Mesendoderm (in vitro differentiated cells): Measurements from ENCODE around the gene KNSTRN.

Experiments used
- DNase-seq: peaks from one replicate; pipeline ENCODE4 v3.0.0; 2013
- H2AK5ac ChIP-seq: 2 replicates; pipeline ENCODE4 v1.6.1; 2013; ENCODE audit warnings: low read length, inconsistent platforms
- H2BK120ac ChIP-seq: 2 replicates; pipeline ENCODE4 v1.6.1; 2013; ENCODE audit warnings: low read depth, mild to moderate bottlenecking, low read length, moderate library complexity, mixed read lengths
- H2BK15ac ChIP-seq: replicated peaks from 2 replicates; pipeline ENCODE4 v1.6.1; 2013; ENCODE audit warnings: low read depth, mild to moderate bottlenecking, moderate library complexity
- H2BK5ac ChIP-seq: 2 replicates; pipeline ENCODE4 v1.6.1; 2013; ENCODE audit warnings: low read length, inconsistent platforms
- H3K18ac ChIP-seq: 2 replicates; pipeline ENCODE4 v1.6.1; 2013; ENCODE audit warnings: mild to moderate bottlenecking, low read length, mixed read lengths
- H3K23ac ChIP-seq: one replicate; pipeline ENCODE4 v1.6.1; 2013; ENCODE audit warnings: low read length
- H3K27ac ChIP-seq: 2 replicates; pipeline ENCODE4 v1.5.1; 2013; ENCODE audit warnings: low read depth, mild to moderate bottlenecking, inconsistent platforms, low read length, moderate library complexity
- H3K27me3 ChIP-seq: 2 replicates; pipeline ENCODE4 v1.6.1; 2013; ENCODE audit warnings: low read length, control low read depth, mild to moderate bottlenecking, inconsistent platforms; ENCODE audit not compliant: insufficient read depth, poor library complexity
- H3K36me3 ChIP-seq: 2 replicates; pipeline ENCODE4 v1.6.1; 2013; ENCODE audit warnings: low read length, inconsistent platforms; ENCODE audit not compliant: control insufficient read depth, insufficient read depth
- H3K4ac ChIP-seq: one replicate; pipeline ENCODE4 v1.6.1; 2013; ENCODE audit warnings: low read depth, mild to moderate bottlenecking, low read length, moderate library complexity
- H3K4me1 ChIP-seq: 2 replicates; pipeline ENCODE4 v1.6.1; 2013; ENCODE audit warnings: low read depth, low read length, inconsistent platforms; ENCODE audit not compliant: control insufficient read depth
- H3K4me2 ChIP-seq: 2 replicates; pipeline ENCODE4 v1.6.1; 2013; ENCODE audit warnings: low read length
- H3K4me3 ChIP-seq: 2 replicates; pipeline ENCODE4 v1.5.1; 2013; ENCODE audit warnings: mild to moderate bottlenecking, low read length
- H3K56ac ChIP-seq: one replicate; pipeline ENCODE4 v1.6.1; 2013; ENCODE audit warnings: low read length
- H3K79me1 ChIP-seq: 2 replicates; pipeline ENCODE4 v1.6.1; 2013; ENCODE audit warnings: low read length, inconsistent platforms
- H3K79me2 ChIP-seq: 2 replicates; pipeline ENCODE4 v1.6.1; 2013; ENCODE audit warnings: mild to moderate bottlenecking, low read length; ENCODE audit not compliant: control insufficient read depth, insufficient read depth
- H3K9ac ChIP-seq: 2 replicates; pipeline ENCODE4 v1.6.1; 2013; ENCODE audit warnings: low read length, inconsistent platforms
- H4K5ac ChIP-seq: one replicate; pipeline ENCODE4 v1.6.1; 2013; ENCODE audit warnings: low read length
- H4K8ac ChIP-seq: one replicate; pipeline ENCODE4 v1.6.1; 2013; ENCODE audit warnings: low read depth, mild to moderate bottlenecking, control low read depth, low read length, moderate library complexity
- WGBS: extraction: QIAGEN DNeasy Blood & Tissue Kit; methylation state at CpG from one replicate; pipeline ENCODE4 v1.1.7; 2013; ENCODE audit warnings: low lambda C conversion rate, missing lambda C conversion rate; ENCODE audit not compliant: insufficient coverage; ENCODE audit errors: extremely low coverage; 5-methylcytosine and 5-hydroxymethylcytosine counted together

Gene KNSTRN

GRCh38 chr15:40336744-40337122 lies 45.8 kb upstream of the KNSTRN start:
- no peak overlapping the region for H4K8ac ChIP-seq
- DNase-seq, result no peak
- no CpG with 5 or more reads among the region's 5 CpGs for WGBS
- H3K4me2 ChIP-seq, result no peak overlapping the region
- H3K18ac ChIP-seq, result no peak overlapping the region
- H2BK5ac ChIP-seq, result no peak overlapping the region
- no peak overlapping the region for H3K56ac ChIP-seq
- H3K23ac ChIP-seq, result no peak overlapping the region
- H3K4me1 ChIP-seq, result no peaks in the 10 kb centered on the region
- H2AK5ac ChIP-seq, result no peak overlapping the region
- no peak overlapping the region for H2BK15ac ChIP-seq
- H3K4me3 ChIP-seq, result no peak overlapping the region
- H3K79me2 ChIP-seq, result no peaks in the 10 kb centered on the region
- no peak overlapping the region for H3K27ac ChIP-seq
- H3K36me3 ChIP-seq, result no peaks in the 10 kb centered on the region
- H3K9ac ChIP-seq, result no peak overlapping the region
- H2BK120ac ChIP-seq, result no peak overlapping the region
- H3K27me3 ChIP-seq, result no peaks in the 10 kb centered on the region
- no peak overlapping the region for H4K5ac ChIP-seq
- H3K79me1 ChIP-seq, result no peaks in the 10 kb centered on the region
- H3K4ac ChIP-seq, result no peak overlapping the region

- H3K23ac ChIP-seq, result no peak overlapping the region
- H3K4ac ChIP-seq, result no peak overlapping the region
- H2AK5ac ChIP-seq, result no peak overlapping the region
- no peak overlapping the region for H2BK15ac ChIP-seq
- H3K4me2 ChIP-seq, result no peak overlapping the region
- H4K8ac ChIP-seq, result no peak overlapping the region
- DNase-seq, result no peak
- H3K27me3 ChIP-seq, result no peaks in the 10 kb centered on the region
- no peaks in the 10 kb centered on the region for H3K79me1 ChIP-seq
- H3K9ac ChIP-seq, result no peak overlapping the region
- H2BK5ac ChIP-seq, result no peak overlapping the region
- H3K18ac ChIP-seq, result peak overlapping the region; percentile 10
- H4K5ac ChIP-seq, result no peak overlapping the region
- H3K79me2 ChIP-seq, result no peaks in the 10 kb centered on the region
- no peak overlapping the region for H3K27ac ChIP-seq
- WGBS, result no CpG with 5 or more reads among the region's 19 CpGs
- H3K4me3 ChIP-seq, result no peak overlapping the region
- H3K56ac ChIP-seq, result peak overlapping the region; percentile 75
- no peaks in the 10 kb centered on the region for H3K36me3 ChIP-seq
- H2BK120ac ChIP-seq, result no peak overlapping the region
- H3K4me1 ChIP-seq, result no peaks in the 10 kb centered on the region
Measured at GRCh38 chr15:40337597-40337996, 44.9 kb upstream of the KNSTRN start.

GRCh38 chr15:40338041-40338657 lies 44.4 kb upstream of the KNSTRN start:
- H3K4me3 ChIP-seq, result no peak overlapping the region
- WGBS, result no CpG with 5 or more reads among the region's 11 CpGs
- H3K18ac ChIP-seq, result no peak overlapping the region
- no peaks in the 10 kb centered on the region for H3K36me3 ChIP-seq
- H3K4me2 ChIP-seq, result no peak overlapping the region
- no peak overlapping the region for H2BK5ac ChIP-seq
- no peaks in the 10 kb centered on the region for H3K79me1 ChIP-seq
- H3K4ac ChIP-seq, result no peak overlapping the region
- no peak overlapping the region for H2BK15ac ChIP-seq
- no peak overlapping the region for H3K9ac ChIP-seq
- H3K23ac ChIP-seq, result no peak overlapping the region
- H3K27ac ChIP-seq, result no peak overlapping the region
- no peak overlapping the region for H2AK5ac ChIP-seq
- H3K4me1 ChIP-seq, result no peaks in the 10 kb centered on the region
- no peak overlapping the region for H2BK120ac ChIP-seq
- H3K27me3 ChIP-seq, result no peaks in the 10 kb centered on the region
- H3K79me2 ChIP-seq, result no peaks in the 10 kb centered on the region
- no peak overlapping the region for H4K8ac ChIP-seq
- DNase-seq, result peak; percentile 91
- H3K56ac ChIP-seq, result peak overlapping the region; percentile 75
- H4K5ac ChIP-seq, result no peak overlapping the region

- H3K4ac ChIP-seq, result no peak overlapping the region
- H3K79me2 ChIP-seq, result no peaks in the 10 kb centered on the region
- DNase-seq, result peak; percentile 73
- no peak overlapping the region for H3K9ac ChIP-seq
- H3K27ac ChIP-seq, result no peak overlapping the region
- H2BK5ac ChIP-seq, result no peak overlapping the region
- no peaks in the 10 kb centered on the region for H3K4me1 ChIP-seq
- no peaks in the 10 kb centered on the region for H3K36me3 ChIP-seq
- no peak overlapping the region for H3K4me2 ChIP-seq
- no peak overlapping the region for H3K18ac ChIP-seq
- H2BK15ac ChIP-seq, result no peak overlapping the region
- WGBS, result no CpG with 5 or more reads among the region's 11 CpGs
- no peak overlapping the region for H3K23ac ChIP-seq
- no peaks in the 10 kb centered on the region for H3K79me1 ChIP-seq
- H3K4me3 ChIP-seq, result no peak overlapping the region
- H3K27me3 ChIP-seq, result no peaks in the 10 kb centered on the region
- no peak overlapping the region for H4K8ac ChIP-seq
- no peak overlapping the region for H2AK5ac ChIP-seq
- peak overlapping the region; percentile 43 for H3K56ac ChIP-seq
- H4K5ac ChIP-seq, result no peak overlapping the region
- no peak overlapping the region for H2BK120ac ChIP-seq
Measured at GRCh38 chr15:40338921-40339620, 43.5 kb upstream of the KNSTRN start.

- H3K79me1 ChIP-seq, result no peaks in the 10 kb centered on the region
- no peak overlapping the region for H3K23ac ChIP-seq
- H2BK5ac ChIP-seq, result no peak overlapping the region
- no peaks in the 10 kb centered on the region for H3K27me3 ChIP-seq
- no peaks in the 10 kb centered on the region for H3K36me3 ChIP-seq
- H3K9ac ChIP-seq, result no peak overlapping the region
- H3K4me1 ChIP-seq, result no peaks in the 10 kb centered on the region
- no peak overlapping the region for H3K27ac ChIP-seq
- H2AK5ac ChIP-seq, result no peak overlapping the region
- no peak for DNase-seq
- H2BK120ac ChIP-seq, result no peak overlapping the region
- H3K4me3 ChIP-seq, result no peak overlapping the region
- no peak overlapping the region for H4K8ac ChIP-seq
- H4K5ac ChIP-seq, result no peak overlapping the region
- no peak overlapping the region for H2BK15ac ChIP-seq
- H3K4ac ChIP-seq, result no peak overlapping the region
- no peak overlapping the region for H3K18ac ChIP-seq
- H3K4me2 ChIP-seq, result no peak overlapping the region
- no peaks in the 10 kb centered on the region for H3K79me2 ChIP-seq
- peak overlapping the region; percentile 45 for H3K56ac ChIP-seq
- WGBS, result no CpG with 5 or more reads among the region's 7 CpGs
Measured at GRCh38 chr15:40339621-40339945, 42.9 kb upstream of the KNSTRN start.
